DND-41 (cell line): ENCODE measurements around the gene ABCA7.

Experiments used
- ATAC-seq: fragments of 200-7000 bp; cut with Tn5 transposase; 3 replicates; pipeline ENCODE4 v1.9.1; 2021; ENCODE audit warnings: low read depth; ENCODE audit not compliant: insufficient read depth
- DNase-seq: peaks from one replicate; pipeline ENCODE4 v3.0.0-alpha.2; 2020
- H2AFZ ChIP-seq: 2 replicates; pipeline ENCODE4 v1.6.0; 2012; ENCODE audit warnings: low read depth, low read length
- H3K27ac ChIP-seq: 2 replicates; pipeline ENCODE4 v1.5.1; 2012; ENCODE audit warnings: low read length, inconsistent platforms
- H3K27me3 ChIP-seq: fragments of 200-600 bp; sonication (generic); 2 replicates; pipeline ENCODE4 v1.6.0; 2012; ENCODE audit warnings: low read length, mild to moderate bottlenecking, inconsistent platforms; ENCODE audit not compliant: insufficient read depth, poor library complexity
- H3K36me3 ChIP-seq: 2 replicates; pipeline ENCODE4 v1.5.1; 2012; ENCODE audit warnings: low read length, inconsistent platforms; ENCODE audit not compliant: insufficient read depth
- H3K4me1 ChIP-seq: 2 replicates; pipeline ENCODE4 v1.5.1; 2012; ENCODE audit warnings: mild to moderate bottlenecking, low read length; ENCODE audit not compliant: insufficient read depth
- H3K4me2 ChIP-seq: 2 replicates; pipeline ENCODE4 v1.6.0; 2012; ENCODE audit warnings: mild to moderate bottlenecking, moderate library complexity, low read length, inconsistent platforms; ENCODE audit not compliant: insufficient read depth
- H3K4me3 ChIP-seq, 2 experiments: fragments of 200-600 bp in 1 of 2; shearing (Covaris generic) in 1 of 2; 2 replicates each; pipeline ENCODE4 v1.5.1; 2012 to 2016; ENCODE audit warnings: inconsistent platforms in 2 of 2, low read length in 2 of 2, mild to moderate bottlenecking in 2 of 2, low read depth in 1 of 2, moderate library complexity in 1 of 2
- H3K79me2 ChIP-seq: 2 replicates; pipeline ENCODE4 v1.6.0; 2012; ENCODE audit warnings: low read length, inconsistent platforms; ENCODE audit not compliant: insufficient read depth
- H3K9ac ChIP-seq: 2 replicates; pipeline ENCODE4 v1.6.0; 2012; ENCODE audit warnings: low read depth, mild to moderate bottlenecking, inconsistent platforms, low read length, moderate library complexity
- H3K9me3 ChIP-seq: 2 replicates; pipeline ENCODE4 v1.5.1; 2012; ENCODE audit warnings: low read length, moderate library complexity, mild to moderate bottlenecking, inconsistent platforms; ENCODE audit not compliant: insufficient read depth, severe bottlenecking
- H4K20me1 ChIP-seq: 2 replicates; pipeline ENCODE4 v1.6.0; 2012; ENCODE audit warnings: low read length; ENCODE audit not compliant: insufficient read depth
- CTCF ChIP-seq: IDR thresholded peaks from 2 replicates; pipeline ENCODE4 v1.5.1; 2012; ENCODE audit warnings: borderline replicate concordance, low read length, moderate library complexity, mild to moderate bottlenecking; ENCODE audit not compliant: poor library complexity, severe bottlenecking; ENCODE audit errors: extremely low read depth
- EZH2 ChIP-seq: IDR thresholded peaks from 3 replicates; pipeline ENCODE4 v1.6.1; 2012; ENCODE audit warnings: borderline replicate concordance, low read depth, mild to moderate bottlenecking, moderate library complexity, low read length, inconsistent platforms; ENCODE audit not compliant: severe bottlenecking

ABCA7 gene

GRCh38 chr19:1003283-1003682 is 36.6 kb upstream of the ABCA7 start:
- ATAC-seq (no peak), DNase-seq (no peak)
- Histone ChIP-seq H3K27ac (no peak overlapping the region), H3K4me2 (no peak overlapping the region), H3K9me3 (no peaks in the 10 kb centered on the region), H3K4me1 (no peaks in the 10 kb centered on the region; the same call in 1 of the 2 replicates), H4K20me1 (peaks cover 9% of the 10 kb centered on the region; the same call in 1 of the 2 replicates), H3K79me2 (no peaks in the 10 kb centered on the region), H3K36me3 (no peaks in the 10 kb centered on the region; the same call in 1 of the 2 replicates), H2AFZ (no peak overlapping the region), H3K4me3 (no peak overlapping the region), H3K9ac (no peak overlapping the region), H3K27me3 (no peaks in the 10 kb centered on the region)
- TF ChIP-seq EZH2 (no peak), CTCF (no peak)

- peaks cover 9% of the 10 kb centered on the region for H4K20me1 ChIP-seq
- H3K4me2 ChIP-seq, result no peak overlapping the region
- no peak for ATAC-seq
- H3K9me3 ChIP-seq, result no peaks in the 10 kb centered on the region
- H3K36me3 ChIP-seq, result peaks cover 3% of the 10 kb centered on the region
- no peak for DNase-seq
- no peaks in the 10 kb centered on the region for H3K79me2 ChIP-seq
- no peak overlapping the region for H3K9ac ChIP-seq
- no peak for TF ChIP-seq CTCF
- no peak for TF ChIP-seq EZH2
- H3K27ac ChIP-seq, result no peak overlapping the region
- no peak overlapping the region for H2AFZ ChIP-seq
- H3K4me1 ChIP-seq, result no peaks in the 10 kb centered on the region; the same call in 1 of the 2 replicates
- no peaks in the 10 kb centered on the region for H3K27me3 ChIP-seq
- no peak overlapping the region for H3K4me3 ChIP-seq
Observed at GRCh38 chr19:1004204-1004802, 35.6 kb upstream of the ABCA7 start.

GRCh38 chr19:1004803-1005664 is 34.9 kb upstream of the ABCA7 start:
- no peak overlapping the region for H2AFZ ChIP-seq
- no peak for DNase-seq
- H3K4me2 ChIP-seq, result no peak overlapping the region
- H3K27me3 ChIP-seq, result no peaks in the 10 kb centered on the region
- no peak for ATAC-seq
- H3K27ac ChIP-seq, result no peak overlapping the region
- H3K9ac ChIP-seq, result no peak overlapping the region
- no peak overlapping the region for H3K4me3 ChIP-seq
- no peak for TF ChIP-seq EZH2
- no peak for TF ChIP-seq CTCF
- H3K9me3 ChIP-seq, result no peaks in the 10 kb centered on the region
- H4K20me1 ChIP-seq, result peaks cover 14% of the 10 kb centered on the region
- no peaks in the 10 kb centered on the region; the same call in 1 of the 2 replicates for H3K4me1 ChIP-seq
- H3K36me3 ChIP-seq, result peaks cover 10% of the 10 kb centered on the region
- H3K79me2 ChIP-seq, result no peaks in the 10 kb centered on the region
